ENCODE results near the gene PSMF1. TPM values are rescaled to one million over a fixed set of nuclear protein-coding genes. Genes with fewer than 3 reads are reported as not detected.

Gene PSMF1
- total and polyA plus RNA-seq, 2 donors (not counting 3 experiments of a cell fraction or from before 2014, with no cell fraction given): 142 to 354 TPM

GRCh38 chr20:1177680-1178079, 59.3 kb downstream of the PSMF1 start:
- intact Hi-C loops (cut with micrococcal nuclease) (no loop called here), dilution Hi-C loops (cut with MboI; ENCODE audit: extremely low pct_ligation_motif_present, low sequenced_read_pairs) (no loop called here)
- Histone ChIP-seq H3K4me2 (ENCODE audit: insufficient read depth, low read length) (no peak overlapping the region), H3K27ac (ENCODE audit: insufficient read depth, low read depth, low read length) (no peak overlapping the region), H3K9ac (replicated peaks; ENCODE audit: extremely low read depth, insufficient read depth, low read length) (no peak overlapping the region), H3K27me3 (ENCODE audit: control insufficient read depth in 2 of 2, insufficient read depth in 2 of 2, low read length in 2 of 2) (peaks cover 0 to 1% of the 10 kb centered on the region in 2 experiments), H2AFZ (ENCODE audit: low read depth, low read length) (no peak overlapping the region), H3K36me3 (ENCODE audit: control insufficient read depth in 2 of 2, extremely low read depth in 1 of 2, insufficient read depth in 2 of 2, low read length in 2 of 2) (no peaks in the 10 kb centered on the region), H3K9me3 (replicated peaks; ENCODE audit: control insufficient read depth, insufficient read depth, low read length) (no peaks in the 10 kb centered on the region), H3K4me1 (ENCODE audit: control insufficient read depth, extremely low read depth, insufficient read depth, low read length) (no peaks in the 10 kb centered on the region), H3K4me3 (replicated peaks in 1 of 3; ENCODE audit: insufficient read depth in 1 of 3, low read depth in 1 of 3, low read length in 3 of 3) (no peak overlapping the region), H3K79me2 (ENCODE audit: control insufficient read depth, insufficient read depth, low read length) (no peaks in the 10 kb centered on the region), H3K9me1 (replicated peaks; ENCODE audit: control insufficient read depth, extremely low read depth, insufficient read depth, low read length) (no peaks in the 10 kb centered on the region), H4K20me1 (replicated peaks; ENCODE audit: control insufficient read depth, extremely low read depth, insufficient read depth, low read length) (no peaks in the 10 kb centered on the region)
- ChIA-PET POLR2A (no interaction called here), CTCF (interaction anchor here (0.9 kb wide), 1 partner anchor 35 kb away, joined by 3 read pairs; no protein-coding TSS in a partner anchor)
- DNase-seq (ENCODE audit: low read depth, low spot score): no peak
- BruUV-seq (replicated peaks): no TSS peak
- FAIRE-seq: no peak
- no peak for TF ChIP-seq GATA2 (IDR thresholded peaks at IDR 0.05; ENCODE audit: insufficient read depth, insufficient read length, low read depth, low read length)
- TF ChIP-seq MAX (IDR thresholded peaks at IDR 0.05; ENCODE audit: insufficient read depth, insufficient read length): no peak
- TF ChIP-seq JUN (IDR thresholded peaks at IDR 0.05; ENCODE audit: borderline replicate concordance, insufficient read depth, insufficient read length, low read depth): no peak
- no peak for TF ChIP-seq CTCF (IDR thresholded peaks at IDR 0.05; ENCODE audit: extremely low read depth in 1 of 2, insufficient read depth in 1 of 2, low read depth in 1 of 2, low read length in 2 of 2)
- no peak for TF ChIP-seq POLR2A (IDR thresholded peaks at IDR 0.05; ENCODE audit: low read depth, low read length)
- no peak for TF ChIP-seq MYC (IDR thresholded peaks at IDR 0.05; ENCODE audit: low read depth, low read length)
- TF ChIP-seq FOS (IDR thresholded peaks at IDR 0.05; ENCODE audit: borderline replicate concordance, insufficient read depth, low read length): no peak
- no peak for TF ChIP-seq EZH2 (IDR thresholded peaks at IDR 0.05; ENCODE audit: borderline replicate concordance, low read depth, low read length, severe bottlenecking)
- TF ChIP-seq POLR2AphosphoS5 (IDR thresholded peaks at IDR 0.05; ENCODE audit: insufficient read depth, low read depth, low read length): no peak

Data from endothelial cell of umbilical vein (primary cell).